PC-3 (cell line): ENCODE data around the gene CYTH1.

ENCODE experiments used
- EZH2 ChIP-seq: fragments of 300-600 bp; sonication (generic); IDR thresholded peaks from one replicate; pipeline ENCODE4 v1.6.1; 2017; ENCODE audit warnings: antibody characterized with exemption, mild to moderate bottlenecking, low read length; ENCODE audit not compliant: unreplicated experiment
- TF ChIP-seq, protein P1 (sequence below): fragments of 300-600 bp; sonication (generic); conservative IDR thresholded peaks from 2 replicates; pipeline ENCODE4 v1.5.1; 2017; ENCODE audit warnings: antibody characterized with exemption, low read depth, mild to moderate bottlenecking, low read length

DNA sequence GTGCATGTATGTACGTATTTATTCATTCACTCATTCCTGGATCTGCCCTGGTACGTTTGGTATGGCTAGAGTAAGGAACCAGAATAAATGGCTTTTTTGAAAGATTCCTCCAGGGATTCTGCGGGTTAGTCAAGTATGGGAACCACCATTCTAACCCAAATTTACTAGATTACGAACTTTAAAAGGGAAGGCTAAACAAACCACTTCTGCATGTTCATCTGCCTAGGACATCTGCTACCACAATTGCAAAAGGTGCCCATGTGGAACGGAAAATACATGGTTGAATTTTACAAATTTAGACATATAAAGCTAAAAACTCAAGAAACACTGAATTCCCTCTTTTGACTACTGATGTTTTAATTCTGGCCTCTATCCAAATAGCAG is 22.1 kb downstream of the CYTH1 start:
- TF ChIP-seq, protein P1, sequence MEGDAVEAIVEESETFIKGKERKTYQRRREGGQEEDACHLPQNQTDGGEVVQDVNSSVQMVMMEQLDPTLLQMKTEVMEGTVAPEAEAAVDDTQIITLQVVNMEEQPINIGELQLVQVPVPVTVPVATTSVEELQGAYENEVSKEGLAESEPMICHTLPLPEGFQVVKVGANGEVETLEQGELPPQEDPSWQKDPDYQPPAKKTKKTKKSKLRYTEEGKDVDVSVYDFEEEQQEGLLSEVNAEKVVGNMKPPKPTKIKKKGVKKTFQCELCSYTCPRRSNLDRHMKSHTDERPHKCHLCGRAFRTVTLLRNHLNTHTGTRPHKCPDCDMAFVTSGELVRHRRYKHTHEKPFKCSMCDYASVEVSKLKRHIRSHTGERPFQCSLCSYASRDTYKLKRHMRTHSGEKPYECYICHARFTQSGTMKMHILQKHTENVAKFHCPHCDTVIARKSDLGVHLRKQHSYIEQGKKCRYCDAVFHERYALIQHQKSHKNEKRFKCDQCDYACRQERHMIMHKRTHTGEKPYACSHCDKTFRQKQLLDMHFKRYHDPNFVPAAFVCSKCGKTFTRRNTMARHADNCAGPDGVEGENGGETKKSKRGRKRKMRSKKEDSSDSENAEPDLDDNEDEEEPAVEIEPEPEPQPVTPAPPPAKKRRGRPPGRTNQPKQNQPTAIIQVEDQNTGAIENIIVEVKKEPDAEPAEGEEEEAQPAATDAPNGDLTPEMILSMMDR = no peak
- TF ChIP-seq EZH2 = no peak
